Stimulated activated CD8-positive, alpha-beta memory T cell treated with anti-CD3 and anti-CD28 coated beads, Interleukin-12 subunit alpha, Interleukin-12 subunit beta, amount 100 ng/mL, for 24 hours (primary cell): ENCODE measurements around the gene MRPL38.
"Not testable (repeated sequence)": the region's sequence is repeated elsewhere in the genome, so short reads cannot be mapped to it uniquely, and the experiment has no call there.

ENCODE experiments used
- DNase-seq: peaks from one replicate; pipeline ENCODE4 v3.0.0-alpha.2; 2020; ENCODE audit errors: extremely low read depth

MRPL38 gene

DNA sequence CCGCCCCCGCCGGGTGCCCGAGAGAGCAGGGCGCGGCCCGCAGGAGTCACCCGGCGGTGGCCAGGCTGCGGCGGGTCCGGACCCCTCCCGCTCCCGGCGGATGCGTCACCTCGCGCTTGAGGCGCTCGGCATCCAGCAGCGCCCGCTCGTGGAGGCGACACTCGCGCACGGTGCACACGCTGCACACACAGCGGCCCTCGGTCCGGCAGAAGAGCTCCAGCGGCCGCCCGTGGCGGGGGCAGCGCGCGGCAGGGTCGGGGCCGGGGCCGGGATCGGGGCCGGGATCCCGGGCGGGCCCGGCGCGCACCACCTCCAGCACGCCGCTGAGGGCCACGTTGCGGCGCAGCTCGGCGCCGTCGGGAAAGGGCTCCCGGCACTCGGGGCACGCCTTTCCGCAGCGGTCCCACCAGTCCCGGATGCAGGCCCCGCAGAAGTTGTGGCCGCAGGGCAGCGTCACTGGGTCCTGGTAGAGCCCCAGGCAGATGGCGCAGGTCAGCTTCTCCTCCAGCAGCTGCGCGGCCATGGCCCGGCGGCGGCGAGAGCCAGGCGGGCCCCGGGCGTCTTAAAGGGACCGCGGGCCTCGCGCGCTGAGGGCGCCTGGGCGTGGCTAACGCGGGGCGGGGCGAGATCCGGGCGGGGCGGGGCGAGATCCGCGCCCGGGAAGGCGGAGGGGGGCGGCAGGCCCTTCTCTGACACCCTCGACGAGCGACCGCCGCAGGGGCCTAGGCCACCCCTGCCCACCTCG, 8.1 kb downstream of the MRPL38 start, which contains the start of gene TRIM65:
Gene TRIM65, minus strand, starts transcription at position 537 of the 745 bp plus-strand sequence. Its CDS starts 14 bp downstream, at position 523.
- DNase-seq: peak; percentile 58

DNA sequence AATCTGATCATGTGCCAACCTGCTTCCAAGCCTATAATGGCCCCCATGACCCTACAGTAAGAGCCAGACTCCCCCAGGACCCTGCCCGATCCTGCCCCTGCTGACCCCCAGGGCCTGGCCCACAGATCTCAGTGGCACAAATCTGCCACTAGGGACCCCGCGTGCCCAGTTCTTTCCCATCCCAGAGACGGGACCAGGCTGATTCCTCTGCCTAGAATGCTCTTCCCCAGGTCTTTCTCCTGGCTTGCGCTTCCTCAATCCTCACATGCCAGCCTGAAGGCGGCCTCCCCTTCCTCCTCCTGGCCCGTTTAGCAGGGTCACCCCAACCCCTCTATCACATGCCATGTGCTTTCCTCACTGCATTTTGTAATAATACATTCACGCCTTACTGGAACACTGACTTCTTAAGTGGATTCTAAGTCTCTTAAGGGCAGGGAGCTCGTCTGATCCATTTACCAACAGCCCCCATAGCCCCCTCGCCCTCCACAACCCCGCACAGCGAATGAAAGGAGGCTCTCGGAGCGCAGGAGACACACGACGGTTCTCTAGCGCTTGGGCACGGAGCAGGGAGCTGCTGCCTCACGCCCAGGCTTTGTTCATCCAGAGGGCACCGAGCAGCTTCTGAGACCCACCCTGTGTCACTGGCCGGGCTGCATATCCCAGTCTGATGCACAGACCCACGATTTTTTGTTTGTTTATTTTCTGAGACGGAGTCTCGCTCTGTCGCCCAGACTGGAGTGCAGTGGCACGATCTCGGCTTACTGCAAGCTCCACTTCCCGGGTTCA, 9.1 kb downstream of the MRPL38 start:
- no peak for DNase-seq

DNA sequence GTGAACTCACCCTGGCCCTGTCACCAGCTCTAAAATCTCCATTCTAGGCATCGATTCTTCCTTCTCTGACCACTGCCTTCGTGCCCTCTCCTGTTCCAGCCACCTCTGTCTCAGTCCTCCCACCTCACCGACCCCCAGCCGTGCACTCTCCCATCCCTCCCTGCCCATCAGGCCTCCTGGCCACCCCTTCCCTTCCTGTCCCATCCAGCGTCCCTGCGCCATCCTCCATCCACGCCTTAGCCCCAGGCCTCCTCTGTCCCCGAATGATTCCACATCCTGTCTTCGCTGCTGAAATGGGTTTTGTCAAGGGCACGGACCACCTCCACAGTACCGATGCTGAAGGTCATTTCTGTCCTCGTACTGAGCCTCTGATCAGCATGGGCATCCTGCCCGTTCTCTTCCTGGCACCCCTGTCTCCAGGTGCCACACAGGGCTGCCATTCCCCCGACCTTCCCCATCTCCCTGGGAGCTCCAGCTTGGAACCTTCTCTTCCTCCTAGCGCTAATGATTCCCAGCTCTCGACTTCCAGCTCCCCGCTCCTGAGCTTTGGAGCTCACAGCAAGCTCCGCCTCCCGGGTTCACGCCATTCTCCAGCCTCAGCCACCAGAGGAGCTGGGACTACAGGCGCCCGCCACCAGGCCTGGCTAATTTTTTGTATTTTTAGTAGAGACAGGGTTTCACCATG, 10.5 kb downstream of the MRPL38 start:
- DNase-seq: no peak

DNA sequence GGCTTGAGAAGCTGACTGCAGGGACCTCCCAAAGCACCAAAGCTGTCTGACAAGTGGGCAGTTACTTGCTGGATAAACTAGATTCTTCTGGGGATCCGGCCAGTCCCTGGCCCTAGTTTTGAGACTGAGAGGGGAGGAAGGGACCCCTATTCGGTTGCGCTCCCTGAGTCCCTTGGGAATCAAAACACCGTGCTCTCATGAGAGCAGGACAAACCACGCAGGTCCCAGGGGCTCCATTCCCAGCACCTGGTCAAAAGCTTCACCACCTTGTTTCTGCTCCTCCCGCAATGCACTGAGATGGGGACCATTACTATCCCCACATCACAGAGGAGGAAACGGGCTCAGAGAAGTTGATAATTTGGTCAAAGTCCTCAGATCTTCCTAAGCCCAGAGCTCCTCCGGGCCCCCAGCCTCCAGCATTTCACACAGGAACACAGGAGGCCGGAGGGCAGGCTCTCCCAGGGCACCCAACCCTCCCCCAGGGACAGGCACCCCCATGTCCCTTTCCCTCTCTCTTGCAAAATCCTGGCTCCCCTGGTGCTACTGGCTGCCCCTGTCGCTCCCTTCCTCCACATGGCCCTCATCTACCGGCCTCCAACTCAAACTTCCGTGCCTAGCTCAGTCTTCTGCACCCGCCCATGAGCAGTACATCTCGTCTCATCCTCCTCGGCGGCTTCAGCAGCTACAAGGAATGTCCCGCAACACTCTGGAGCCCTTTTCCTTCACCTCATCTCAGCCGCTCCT, 11.2 kb downstream of the MRPL38 start:
- no peak for DNase-seq

DNA sequence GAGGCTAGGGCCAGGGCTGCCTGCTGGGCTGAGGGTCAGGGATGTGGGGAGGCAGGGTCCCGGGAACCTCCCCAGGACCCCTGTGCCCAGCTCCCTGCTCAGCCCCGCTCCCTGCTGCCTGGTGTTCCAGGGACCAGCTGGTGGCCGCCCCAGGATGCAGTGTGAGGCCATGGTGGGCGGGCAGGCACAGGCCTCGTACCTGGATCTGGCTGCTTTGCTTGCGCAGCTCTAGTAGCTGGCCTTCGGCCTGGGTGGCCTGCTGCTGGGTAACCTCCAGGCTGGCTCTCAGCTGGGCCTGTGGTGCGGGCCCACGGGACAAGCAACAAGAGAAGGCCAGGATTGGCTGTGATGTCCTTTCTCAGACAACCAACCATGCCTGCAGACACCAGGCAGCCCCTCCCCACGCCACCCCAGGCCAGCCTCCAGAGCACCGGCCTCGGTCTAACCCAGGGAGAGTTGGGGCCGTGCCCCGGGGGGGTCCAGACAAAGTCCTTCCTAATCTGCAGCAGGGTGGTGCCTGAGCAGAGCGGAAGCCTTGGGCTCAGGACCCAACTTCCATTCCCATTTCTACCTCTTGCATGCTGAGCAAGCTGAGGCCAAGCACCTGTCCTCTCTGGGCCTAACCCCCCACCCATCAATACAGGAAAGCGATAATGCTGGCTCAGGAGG, 12.0 kb downstream of the MRPL38 start:
- no peak for DNase-seq

DNA sequence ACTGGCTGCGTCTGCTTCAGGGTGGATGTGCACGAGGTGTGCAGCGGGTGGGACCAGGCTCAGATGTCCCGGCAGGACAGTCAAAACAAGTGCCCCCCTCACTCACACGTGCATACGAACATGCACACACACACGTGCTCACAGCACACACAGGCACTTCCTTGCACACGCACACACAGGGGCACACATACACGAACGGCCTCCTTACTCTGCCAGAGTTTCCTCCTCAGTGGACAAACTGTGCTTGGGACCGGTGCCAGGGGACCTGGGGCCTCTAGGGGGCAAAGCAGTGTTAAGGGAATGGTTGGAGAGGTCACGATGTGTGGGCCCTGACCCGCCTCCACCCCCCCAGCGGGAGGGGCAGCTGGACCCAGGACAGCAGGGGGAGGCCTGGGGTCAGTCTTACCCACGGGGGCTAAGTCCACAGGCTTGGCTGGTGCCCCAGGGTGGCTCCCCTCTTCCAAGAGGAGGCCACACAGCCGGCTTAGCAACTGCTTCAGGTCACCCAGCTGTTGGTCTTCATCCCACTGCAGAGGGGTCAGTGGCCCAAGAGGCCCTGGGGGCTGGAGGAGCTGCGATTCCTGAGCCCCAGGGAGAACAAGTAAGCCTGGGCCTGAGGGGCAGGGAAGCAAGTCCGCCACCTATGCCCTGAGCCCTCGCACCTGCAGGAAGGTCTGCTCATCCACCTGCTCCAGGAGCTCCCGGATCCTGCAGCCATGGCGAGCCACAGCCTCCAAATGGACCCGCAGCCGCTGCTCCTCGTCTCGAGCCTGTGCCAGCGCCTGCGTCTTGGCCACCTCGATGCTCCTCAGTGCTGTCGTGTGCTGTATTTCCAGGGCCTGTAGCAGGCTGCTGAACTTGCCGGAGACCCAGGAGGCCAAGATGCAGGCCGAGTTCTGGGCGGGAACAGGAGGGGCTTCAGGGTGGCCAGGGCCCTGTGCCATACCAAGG, 12.8 kb downstream of the MRPL38 start:
- DNase-seq: no peak

DNA sequence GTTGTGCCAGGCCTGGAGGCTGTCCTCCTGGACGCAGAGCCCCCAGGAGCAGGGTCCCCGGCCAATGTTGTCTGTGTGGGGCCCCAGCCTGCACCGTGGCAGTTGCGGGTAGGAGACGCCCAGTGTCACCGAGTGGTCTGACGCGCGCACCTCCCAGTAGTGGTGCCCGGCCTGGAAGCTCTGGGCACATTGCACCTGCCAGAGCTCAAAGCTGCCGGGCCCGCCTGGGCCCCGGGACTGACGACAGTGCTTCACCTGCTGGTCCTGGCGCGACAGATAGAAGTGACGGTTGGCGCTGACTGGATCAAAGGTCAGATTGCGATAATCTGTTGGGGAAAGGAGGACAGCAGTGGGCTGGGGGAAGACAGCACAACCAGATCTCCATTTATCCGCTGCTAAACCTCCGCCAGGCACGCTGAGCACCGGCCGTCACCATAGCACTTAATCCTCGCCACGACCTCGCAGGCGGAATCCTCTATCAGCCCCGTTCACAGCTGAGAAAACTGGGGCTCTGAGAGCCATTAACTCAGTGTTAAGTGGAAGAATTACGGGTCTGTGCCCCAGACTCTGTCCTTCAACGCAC, 13.6 kb downstream of the MRPL38 start:
- no peak for DNase-seq

DNA sequence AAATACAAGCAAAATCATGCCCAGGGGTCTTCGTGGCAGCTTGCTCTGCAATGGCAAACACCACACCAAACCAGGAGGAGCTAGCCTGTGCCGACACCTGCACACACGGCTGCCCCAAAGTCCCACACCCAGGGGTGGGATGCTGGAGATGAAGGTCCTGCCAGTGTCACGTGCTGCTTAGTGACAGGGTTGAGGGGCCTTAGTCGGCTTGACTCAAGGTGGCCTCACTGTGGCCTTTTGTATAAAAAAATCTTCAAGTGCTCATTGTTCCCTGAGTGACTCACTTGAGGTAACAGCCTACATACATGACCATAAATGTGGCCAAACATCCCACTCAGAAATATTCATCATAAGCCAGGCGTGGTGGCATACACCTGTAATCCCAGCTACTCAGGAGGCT, 15.2 kb downstream of the MRPL38 start:
- no peak for DNase-seq

DNA sequence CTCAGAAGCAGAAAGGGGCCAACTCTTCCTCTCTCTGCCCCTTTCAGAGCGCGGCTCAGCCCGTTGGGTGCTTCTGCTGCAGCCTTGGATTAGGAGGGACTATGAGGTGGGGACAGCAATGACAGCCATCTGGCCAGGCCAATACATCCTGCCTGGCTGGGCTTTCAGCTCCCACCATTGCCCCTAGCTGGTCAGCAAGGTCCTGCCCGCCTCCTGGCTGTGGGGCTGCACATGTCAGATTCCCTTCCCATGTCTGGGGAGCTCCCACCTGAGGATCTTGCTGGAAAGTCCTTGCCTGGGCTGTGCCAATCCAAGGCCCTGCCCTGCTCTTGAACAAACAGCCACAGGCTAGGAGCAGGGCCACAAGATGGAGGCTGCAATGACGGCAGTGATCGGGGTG, 16.2 kb downstream of the MRPL38 start:
- DNase-seq: no peak

DNA sequence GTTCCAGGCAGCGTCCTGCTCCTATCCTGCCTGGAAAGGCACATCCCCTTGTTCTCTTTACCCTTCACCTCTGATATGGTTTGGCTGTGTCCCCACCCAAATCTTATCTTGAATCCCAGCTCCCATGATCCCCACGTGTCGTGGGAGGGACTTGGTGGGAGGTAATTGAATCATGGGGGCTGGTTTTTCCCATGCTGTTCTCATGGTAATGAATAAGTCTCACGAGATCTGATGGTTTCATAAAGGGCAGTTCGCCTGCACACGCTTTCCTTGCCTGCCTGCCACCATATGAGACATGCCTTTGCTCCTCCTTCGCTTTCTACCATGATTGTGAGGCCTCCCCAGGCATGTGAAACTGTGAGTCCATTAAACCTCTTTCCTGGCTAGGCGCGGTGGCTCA, 18.8 kb downstream of the MRPL38 start:
- DNase-seq: not testable (repeated sequence)

DNA sequence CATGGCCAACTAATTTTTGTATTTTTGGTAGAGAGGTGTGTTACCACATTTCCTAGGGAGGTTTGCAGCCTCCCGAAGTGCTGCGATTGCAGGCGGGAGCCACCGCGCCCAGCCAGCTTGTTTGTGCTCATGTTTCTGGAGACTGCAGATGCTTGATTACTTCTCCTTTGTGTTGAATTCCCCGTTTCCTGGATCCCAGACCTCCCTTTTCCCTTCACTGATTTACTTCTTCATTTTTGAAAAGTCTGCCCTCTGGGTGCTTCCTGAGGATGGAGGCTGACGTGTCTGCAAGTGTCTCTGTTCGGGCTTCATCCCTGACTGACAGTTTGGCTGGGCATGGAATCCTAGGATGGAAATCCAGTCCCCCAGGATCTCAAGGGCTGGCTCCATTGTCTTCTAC, 19.3 kb downstream of the MRPL38 start:
- DNase-seq: no peak

DNA sequence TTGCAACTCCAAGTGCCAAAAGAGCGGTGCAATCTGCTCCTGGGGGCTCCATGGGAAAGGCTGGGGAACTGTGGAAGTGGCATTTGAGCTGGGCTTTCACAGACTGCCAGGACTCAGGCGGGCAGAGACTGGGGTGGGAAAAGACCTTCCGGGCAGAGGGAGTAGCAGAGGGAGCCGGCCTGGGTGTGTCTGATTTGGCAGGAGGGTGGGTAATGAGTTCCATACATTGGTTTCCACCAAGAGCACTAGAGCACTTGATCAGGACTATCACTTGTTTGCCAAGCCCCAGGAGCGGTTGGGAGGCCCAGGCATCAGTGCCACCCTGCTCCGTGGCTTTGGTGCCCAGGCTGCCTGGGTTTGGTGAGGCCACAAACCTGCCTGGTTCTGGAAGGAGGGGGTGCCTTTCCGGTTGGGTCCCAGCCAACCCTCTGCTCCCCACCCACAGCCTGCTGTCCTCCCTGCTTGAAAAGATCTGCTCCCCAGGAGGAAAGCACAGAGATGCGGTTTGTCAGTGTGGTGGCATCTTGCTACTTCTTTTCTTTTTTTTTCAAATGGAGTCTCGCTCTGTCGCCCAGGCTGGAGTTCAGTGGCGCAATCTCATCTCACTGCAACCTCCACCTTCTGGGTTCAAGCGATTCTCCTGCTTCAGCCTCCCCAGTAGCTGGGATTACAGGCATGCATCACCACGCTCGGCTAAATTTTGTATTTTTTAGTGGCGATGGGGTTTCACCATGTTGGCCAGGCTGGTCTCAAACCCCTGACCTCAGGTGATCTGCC, 22.8 kb downstream of the MRPL38 start:
- no peak for DNase-seq

DNA sequence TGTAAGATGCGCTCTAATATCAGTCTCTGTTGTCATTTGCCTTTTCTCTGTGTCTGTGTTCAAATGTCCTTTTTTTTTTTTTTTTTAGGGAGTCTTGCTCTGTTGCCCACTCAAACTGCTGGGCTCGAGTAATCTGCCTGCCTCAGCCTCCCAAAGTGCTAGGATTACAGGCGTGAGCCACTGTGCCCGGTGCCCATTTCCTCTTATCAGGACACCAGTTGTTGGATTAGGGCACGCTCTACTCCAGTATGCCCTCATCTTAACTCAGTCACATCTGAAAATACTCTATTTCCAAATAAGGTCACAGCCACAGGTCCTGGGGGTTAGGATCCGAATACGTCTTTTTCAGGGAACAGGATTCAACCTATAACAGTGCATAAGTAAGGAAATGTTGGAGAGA, 24.4 kb downstream of the MRPL38 start:
- DNase-seq: no peak

DNA sequence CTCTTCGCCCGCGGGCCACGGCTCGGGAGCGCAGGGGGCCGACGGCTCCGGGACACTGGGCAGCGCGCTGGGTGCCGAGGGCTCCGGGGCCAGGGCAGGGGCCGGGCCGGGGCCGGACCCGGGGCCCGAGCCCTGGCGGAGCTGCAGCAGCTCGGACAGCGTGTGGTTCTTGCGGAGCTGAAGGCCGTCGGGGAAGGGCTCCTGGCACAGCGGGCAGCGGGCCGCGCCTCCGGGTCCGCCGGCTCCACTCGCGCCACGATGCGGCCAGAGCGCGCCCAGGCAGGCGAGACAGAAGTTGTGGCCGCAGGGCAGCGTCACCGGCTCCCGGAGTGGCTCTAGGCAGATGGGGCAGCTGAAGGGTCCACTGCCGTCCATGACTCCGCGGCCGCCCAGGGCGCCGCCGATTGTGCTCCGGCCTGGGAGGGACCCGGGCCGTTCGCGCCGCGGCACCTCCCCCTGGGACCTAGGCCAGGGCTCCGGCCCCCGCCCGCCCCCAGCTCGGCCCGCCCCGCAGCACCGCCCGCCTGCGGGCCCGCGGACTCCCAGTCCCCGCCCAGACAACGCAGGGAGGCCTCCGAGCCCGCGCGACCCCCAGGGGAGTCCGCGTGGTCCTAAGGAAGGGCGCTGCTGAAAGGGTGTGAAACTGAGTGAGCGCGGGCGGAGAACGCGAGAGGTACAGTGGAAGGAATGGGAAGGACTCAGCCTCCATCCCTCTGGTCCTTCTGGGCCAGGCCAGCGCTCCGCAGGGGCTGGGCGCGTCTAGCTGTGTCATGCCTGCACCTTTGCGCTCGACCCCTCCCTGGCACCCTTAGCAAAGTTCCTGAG, 26.3 kb downstream of the MRPL38 start, which contains the start of gene TRIM47:
Gene TRIM47, minus strand, starts transcription at position 408 of the 825 bp plus-strand sequence. Its CDS starts 33 bp downstream, at position 375.
- no peak for DNase-seq

DNA sequence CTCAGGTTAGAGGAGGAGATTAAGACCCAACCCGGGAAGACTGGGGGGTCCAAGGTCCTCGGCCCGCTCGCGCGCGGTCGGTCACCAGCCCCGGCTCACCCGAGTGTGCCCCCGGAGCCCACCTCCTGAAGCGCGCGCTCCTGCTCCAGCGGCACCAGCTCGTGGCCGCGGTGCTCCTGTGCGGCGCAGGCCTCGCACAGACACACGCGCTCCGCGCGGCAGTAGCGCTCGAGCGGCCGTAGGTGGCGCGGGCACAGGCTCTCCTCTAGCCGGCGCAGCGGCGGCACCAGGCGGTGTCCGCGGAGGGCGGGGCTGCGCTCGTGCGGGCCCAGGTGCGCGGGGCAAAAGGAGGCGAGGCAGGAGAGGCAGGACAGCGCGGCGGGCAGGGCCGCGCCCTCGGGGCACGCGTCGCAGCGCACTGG, 26.9 kb downstream of the MRPL38 start:
- DNase-seq: no peak

DNA sequence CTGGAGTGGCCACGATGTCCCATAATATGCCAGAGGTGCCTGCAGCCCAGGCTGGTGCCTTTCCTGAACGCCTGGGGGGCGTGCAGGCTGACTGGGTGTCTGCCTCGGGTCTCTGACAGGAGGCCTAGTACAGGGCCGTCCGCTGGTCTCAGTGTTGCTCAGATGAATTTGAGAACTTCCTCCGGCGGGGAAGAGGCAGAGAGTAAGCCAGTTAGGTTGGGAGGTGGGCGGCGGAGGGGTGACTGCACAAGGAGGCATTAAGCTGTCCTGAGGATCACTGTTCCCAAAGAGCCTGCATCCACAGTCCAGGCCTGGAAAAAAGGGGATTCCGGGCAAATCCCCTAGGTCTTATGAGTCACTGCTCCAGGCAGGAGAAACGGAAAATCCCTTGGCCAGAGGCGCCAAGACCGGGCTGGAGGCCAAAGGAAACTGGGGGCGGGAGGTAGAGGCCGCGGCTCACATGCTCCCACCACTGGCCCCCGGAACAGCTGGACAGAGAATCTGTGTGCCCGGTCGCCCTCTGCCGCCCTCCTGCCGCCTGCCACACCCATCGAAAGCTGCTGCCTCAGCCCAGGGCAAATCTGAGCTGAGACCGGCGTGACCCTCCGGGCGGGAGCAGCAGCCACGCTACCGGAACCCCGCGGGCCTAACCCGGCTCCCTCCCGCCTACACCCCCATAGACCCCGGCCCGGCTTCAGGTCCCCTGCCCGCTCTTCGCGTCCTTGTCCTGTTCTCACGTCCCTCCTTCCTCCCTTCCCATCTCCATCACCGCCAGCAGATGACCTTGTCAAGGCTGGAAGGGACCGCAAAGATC, 27.5 kb downstream of the MRPL38 start:
- no peak for DNase-seq
